SHP77 treated with DMSO at 0.1 percent for 48 hours (cell line): ENCODE data around the gene ZNF100.
A peak's percentile ranks its signal among the peaks of the same experiment; 100 is the strongest.
"Not testable (repeated sequence)": the region's sequence is repeated elsewhere in the genome, so short reads cannot be mapped to it uniquely, and the experiment has no call there.

ENCODE experiments used
- DNase-seq: peaks from one replicate; lab custom pipeline; 2025; lab: John Stamatoyannopoulos, UW

Gene ZNF100

GRCh38 chr19:21767065-21767800, at the start of gene ZNF100:
Gene ZNF100 (minus strand): TSS chr19:21767579. CDS start chr19:21767429, 150 bp downstream.
- peak; percentile 48 for DNase-seq

GRCh38 chr19:21812448-21812847, 45.1 kb upstream of the ZNF100 start:
- no peak for DNase-seq

- not testable (repeated sequence) for DNase-seq
Measured at GRCh38 chr19:21808400-21809000, 41.1 kb upstream of the ZNF100 start.

GRCh38 chr19:21789466-21790085, 22.2 kb upstream of the ZNF100 start:
- no peak for DNase-seq

GRCh38 chr19:21786936-21787335, 19.6 kb upstream of the ZNF100 start:
- DNase-seq: no peak

GRCh38 chr19:21775792-21776191, 8.4 kb upstream of the ZNF100 start:
- DNase-seq: not testable (repeated sequence)

GRCh38 chr19:21766705-21767064, 694 bp downstream of the ZNF100 start:
- DNase-seq: not testable (repeated sequence)

GRCh38 chr19:21765151-21765550, 2.2 kb downstream of the ZNF100 start:
- DNase-seq: no peak

GRCh38 chr19:21761547-21761946, 5.8 kb downstream of the ZNF100 start:
- not testable (repeated sequence) for DNase-seq

- DNase-seq: no peak
Measured at GRCh38 chr19:21758296-21758695, 9.1 kb downstream of the ZNF100 start.

GRCh38 chr19:21755555-21755954, 11.8 kb downstream of the ZNF100 start:
- not testable (repeated sequence) for DNase-seq

- no peak for DNase-seq
Measured at GRCh38 chr19:21751384-21751783, 16.0 kb downstream of the ZNF100 start.

- DNase-seq: no peak
Measured at GRCh38 chr19:21750586-21751128, 16.7 kb downstream of the ZNF100 start.

- no peak for DNase-seq
Measured at GRCh38 chr19:21749090-21749489, 18.3 kb downstream of the ZNF100 start.

- DNase-seq: no peak
Measured at GRCh38 chr19:21748088-21748487, 19.3 kb downstream of the ZNF100 start.

GRCh38 chr19:21740559-21740958, 26.8 kb downstream of the ZNF100 start:
- DNase-seq: no peak

- not testable (repeated sequence) for DNase-seq
Measured at GRCh38 chr19:21726942-21727747, 40.2 kb downstream of the ZNF100 start.

GRCh38 chr19:21713761-21714160, 53.6 kb downstream of the ZNF100 start:
- no peak for DNase-seq

GRCh38 chr19:21709464-21709863, 57.9 kb downstream of the ZNF100 start:
- no peak for DNase-seq

GRCh38 chr19:21707878-21708277, 59.5 kb downstream of the ZNF100 start:
- not testable (repeated sequence) for DNase-seq

- no peak for DNase-seq
Measured at GRCh38 chr19:21707065-21707464, 60.3 kb downstream of the ZNF100 start.

GRCh38 chr19:21705393-21705792, 62.0 kb downstream of the ZNF100 start:
- DNase-seq: no peak
